PFSK-1 (cell line): ENCODE measurements around the gene BOC.

Source experiments
- FOXP2 ChIP-seq: optimal IDR thresholded peaks from 2 replicates; pipeline ENCODE3; 2011; ENCODE audit warnings: borderline replicate concordance, control low read depth, inconsistent platforms; ENCODE audit not compliant: insufficient read depth; ENCODE audit errors: extremely low read length, extremely low read depth
- POLR2AphosphoS5 ChIP-seq: IDR thresholded peaks from 2 replicates; pipeline ENCODE4 v1.6.1; 2012; ENCODE audit warnings: low read depth, mild to moderate bottlenecking, control low read depth, low read length, moderate library complexity
- REST ChIP-seq, 2 experiments: IDR thresholded peaks; 2 replicates each; pipeline versions ENCODE4 v1.6.1 to v1.8.0; 2011 to 2012; ENCODE audit warnings: low read depth in 2 of 2, low read length in 2 of 2, control low read depth in 1 of 2, inconsistent platforms in 1 of 2, mild to moderate bottlenecking in 1 of 2, moderate library complexity in 1 of 2; ENCODE audit not compliant: insufficient read depth in 1 of 2
- SIN3A ChIP-seq: IDR thresholded peaks from 2 replicates; pipeline ENCODE4 v1.6.1; 2012; ENCODE audit warnings: mild to moderate bottlenecking, low read length, moderate library complexity, borderline replicate concordance; ENCODE audit not compliant: insufficient read depth
- TAF1 ChIP-seq: IDR thresholded peaks from 2 replicates; pipeline ENCODE4 v1.6.1; 2012; ENCODE audit warnings: low read length, control low read depth, borderline replicate concordance; ENCODE audit not compliant: insufficient read depth

GRCh38 chr3:113243846-113244245, 32.5 kb downstream of the BOC start:
- TF ChIP-seq POLR2AphosphoS5 = no peak
- no peak for TF ChIP-seq TAF1
- no peak for TF ChIP-seq SIN3A
- TF ChIP-seq REST (IDR thresholded peaks at IDR 0.05; ENCODE audit: insufficient read depth in 1 of 2, low read depth in 2 of 2, low read length in 2 of 2) = no peak
- TF ChIP-seq FOXP2 = no peak
